ENCODE measurements around the gene UACA.

UACA gene

DNA sequence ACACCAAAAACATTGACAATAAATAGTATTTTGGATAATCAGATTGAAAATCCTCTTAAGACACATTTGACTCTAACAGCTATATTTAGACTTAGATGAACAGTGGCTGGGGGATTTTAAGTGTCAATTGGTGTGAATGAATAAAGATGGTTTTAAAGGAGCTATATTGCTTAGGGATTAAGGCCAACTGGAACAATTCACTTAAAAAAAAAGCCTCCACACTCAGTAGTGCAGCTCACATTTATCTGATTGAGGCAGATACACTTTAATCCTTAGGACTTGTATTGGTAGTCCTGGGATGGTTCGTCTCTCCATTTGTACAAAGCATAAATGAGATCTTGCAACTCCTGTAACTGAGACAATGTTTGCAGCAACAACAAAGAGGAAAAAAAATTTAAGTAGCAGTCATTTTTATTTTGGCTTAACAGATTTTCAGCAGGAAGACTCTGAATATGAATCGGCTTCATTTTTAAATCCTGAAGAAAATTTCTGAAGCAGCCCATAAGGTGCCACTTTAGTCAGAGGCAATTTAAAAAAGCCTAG is 112.0 kb downstream of the UACA start:
- no peak for DNase-seq (ENCODE audit: low spot score)
- no peak overlapping the region for H3K4me3 ChIP-seq
- TF ChIP-seq, protein P1, sequence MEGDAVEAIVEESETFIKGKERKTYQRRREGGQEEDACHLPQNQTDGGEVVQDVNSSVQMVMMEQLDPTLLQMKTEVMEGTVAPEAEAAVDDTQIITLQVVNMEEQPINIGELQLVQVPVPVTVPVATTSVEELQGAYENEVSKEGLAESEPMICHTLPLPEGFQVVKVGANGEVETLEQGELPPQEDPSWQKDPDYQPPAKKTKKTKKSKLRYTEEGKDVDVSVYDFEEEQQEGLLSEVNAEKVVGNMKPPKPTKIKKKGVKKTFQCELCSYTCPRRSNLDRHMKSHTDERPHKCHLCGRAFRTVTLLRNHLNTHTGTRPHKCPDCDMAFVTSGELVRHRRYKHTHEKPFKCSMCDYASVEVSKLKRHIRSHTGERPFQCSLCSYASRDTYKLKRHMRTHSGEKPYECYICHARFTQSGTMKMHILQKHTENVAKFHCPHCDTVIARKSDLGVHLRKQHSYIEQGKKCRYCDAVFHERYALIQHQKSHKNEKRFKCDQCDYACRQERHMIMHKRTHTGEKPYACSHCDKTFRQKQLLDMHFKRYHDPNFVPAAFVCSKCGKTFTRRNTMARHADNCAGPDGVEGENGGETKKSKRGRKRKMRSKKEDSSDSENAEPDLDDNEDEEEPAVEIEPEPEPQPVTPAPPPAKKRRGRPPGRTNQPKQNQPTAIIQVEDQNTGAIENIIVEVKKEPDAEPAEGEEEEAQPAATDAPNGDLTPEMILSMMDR (IDR thresholded peaks at IDR 0.05), result no peak
- H3K27ac ChIP-seq, result no peak overlapping the region

DNA sequence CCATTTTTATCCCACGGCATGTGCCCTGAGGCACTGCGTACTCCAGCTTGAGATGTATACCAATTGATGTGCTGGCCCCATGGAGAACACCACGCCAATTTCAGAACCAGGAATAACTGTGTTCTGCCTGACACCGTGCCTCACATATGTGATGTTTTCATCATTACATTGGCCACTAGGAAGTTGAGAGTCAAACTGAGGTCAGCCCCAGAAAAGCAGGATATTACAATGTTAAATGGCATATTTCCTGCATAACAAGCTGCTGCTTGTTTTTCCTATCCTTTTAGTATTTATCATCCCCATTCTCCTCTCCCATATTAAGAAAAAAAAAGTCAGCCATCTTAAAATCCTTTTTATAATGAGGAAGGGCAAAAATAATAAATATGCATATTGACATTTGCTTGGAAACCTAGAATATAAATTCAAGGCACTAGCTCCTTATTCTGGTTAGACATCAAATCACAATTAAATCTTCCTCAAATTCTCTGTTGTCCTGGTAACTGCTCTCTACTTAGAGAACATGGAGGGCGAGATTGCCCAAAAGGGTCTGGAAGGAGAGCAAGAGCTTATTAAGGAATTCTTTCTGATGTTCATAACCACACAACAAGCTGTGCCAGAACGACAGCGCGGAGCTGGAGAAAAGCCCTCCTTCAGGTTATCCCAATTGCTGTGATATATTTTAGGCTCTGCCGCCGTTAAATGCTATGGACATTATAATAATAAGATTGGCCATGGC is 112.6 kb downstream of the UACA start:
- no peak overlapping the region for H3K4me3 ChIP-seq
- DNase-seq (ENCODE audit: low spot score), result no peak
- H3K27ac ChIP-seq, result no peak overlapping the region
- TF ChIP-seq, protein P1 (IDR thresholded peaks at IDR 0.05), result no peak

DNA sequence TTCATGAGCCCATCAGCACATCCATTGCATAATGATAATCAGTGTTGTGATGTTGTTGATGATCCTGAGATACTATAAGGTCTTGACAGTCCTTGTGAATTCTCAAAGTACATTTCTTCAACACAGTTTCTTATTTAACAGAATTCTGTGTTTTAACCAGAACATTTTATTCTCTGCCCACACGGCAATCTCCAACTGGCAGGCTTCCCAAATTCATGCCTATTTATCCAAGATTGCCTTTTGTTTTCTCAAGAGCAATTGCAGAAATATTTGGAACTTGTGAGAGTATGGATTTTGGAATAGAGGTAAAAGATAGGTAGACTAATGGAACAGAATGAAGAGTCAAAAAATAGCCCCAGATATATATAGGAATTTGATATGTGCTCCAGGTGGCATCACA is 116.0 kb downstream of the UACA start:
- TF ChIP-seq, protein P1 (IDR thresholded peaks at IDR 0.05), result no peak
- H3K4me3 ChIP-seq, result no peak overlapping the region
- no peak overlapping the region for H3K27ac ChIP-seq
- no peak for DNase-seq (ENCODE audit: low spot score)

DNA sequence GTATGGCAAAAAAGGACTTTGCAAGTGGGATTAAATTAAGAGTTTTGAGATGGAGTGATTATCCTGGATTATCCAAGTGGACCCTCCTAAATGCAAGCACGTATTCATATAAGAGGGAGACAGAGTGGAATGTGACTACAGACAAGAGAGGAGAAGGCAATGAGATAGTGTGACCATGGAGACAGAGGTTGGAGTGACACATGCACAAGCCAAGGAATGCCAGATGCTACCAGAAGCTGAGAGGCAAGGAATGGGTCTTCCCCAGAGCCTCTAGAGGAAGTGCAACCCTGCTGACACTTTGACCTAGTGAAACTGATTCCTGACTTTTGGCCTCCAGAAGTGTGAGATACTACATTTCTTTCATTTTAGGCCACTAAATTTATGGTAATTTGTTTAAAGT is 117.2 kb downstream of the UACA start:
- TF ChIP-seq, protein P1 (IDR thresholded peaks at IDR 0.05), result no peak
- DNase-seq (ENCODE audit: low spot score), result no peak
- H3K4me3 ChIP-seq, result no peak overlapping the region
- no peak overlapping the region for H3K27ac ChIP-seq

- Histone ChIP-seq H3K4me3 (no peak overlapping the region), H3K27ac (no peak overlapping the region)
- TF ChIP-seq, protein P1 (IDR thresholded peaks at IDR 0.05), result no peak
- no peak for DNase-seq (ENCODE audit: low spot score)
Observed at GRCh38 chr15:70643783-70644125, 119.6 kb downstream of the UACA start.

DNA sequence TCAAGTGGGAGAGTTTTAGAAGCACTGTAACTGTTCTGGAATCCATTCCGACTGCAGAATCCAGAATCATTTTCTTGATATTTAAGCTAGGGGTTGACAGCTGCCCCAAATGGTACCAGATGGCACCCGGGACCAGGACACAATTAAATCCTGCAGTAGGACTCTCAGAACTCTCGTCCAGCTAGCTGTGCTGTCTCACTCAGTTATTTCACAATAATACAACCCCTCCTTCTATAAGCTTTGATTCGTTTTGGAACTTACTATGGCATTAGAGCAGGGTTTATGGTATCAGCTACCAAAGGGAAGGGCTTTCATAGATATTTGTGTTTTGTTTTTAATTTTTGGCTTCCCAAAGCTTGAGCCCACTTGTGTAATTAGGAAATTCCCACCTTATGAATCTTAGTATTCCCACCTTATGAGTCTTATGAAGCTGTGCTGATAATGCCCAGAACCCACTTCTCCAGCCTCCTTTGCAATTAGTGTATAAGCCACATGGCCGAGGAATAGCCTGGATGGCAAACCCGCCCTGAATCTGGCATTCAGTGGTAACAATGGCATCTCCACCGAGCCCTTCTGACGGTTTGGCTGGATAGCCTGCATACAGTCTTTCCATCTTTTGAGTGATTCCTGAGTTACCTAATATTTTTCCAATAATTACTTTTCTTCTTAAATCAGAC is 120.1 kb downstream of the UACA start:
- TF ChIP-seq, protein P1 (IDR thresholded peaks at IDR 0.05), result no peak
- Histone ChIP-seq H3K27ac (no peak overlapping the region), H3K4me3 (no peak overlapping the region)
- DNase-seq (ENCODE audit: low spot score), result no peak

All from coronary artery (tissue), 2 donors.